Activated naive CD4-positive, alpha-beta T cell treated with anti-CD3 and anti-CD28 coated beads for 36 hours (primary cell): ENCODE data around the gene PRIM1. TPM values are rescaled to one million over a fixed set of nuclear protein-coding genes. Genes with fewer than 3 reads are reported as not detected.

Experiments used
- CTCF ChIA-PET: fragments of 350-600 bp; sonication (Branson Sonifier 250); formaldehyde crosslinking; loops from one replicate; lab custom pipeline; 2021; ENCODE audit warnings: antibody characterized with exemption; lab: Charles Lee
- DNase-seq: peaks from one replicate; pipeline ENCODE4 v3.0.0-alpha.2; 2020
- H3K27ac Mint-ChIP-seq: one replicate; pipeline ENCODE4 v1.8.0; 2021; ENCODE audit warnings: mild to moderate bottlenecking, mixed read lengths
- H3K27me3 Mint-ChIP-seq: one replicate; pipeline ENCODE4 v1.8.0; 2021; ENCODE audit warnings: low read depth, mixed read lengths
- H3K36me3 Mint-ChIP-seq: one replicate; pipeline ENCODE4 v1.8.0; 2021; ENCODE audit warnings: low read depth, mixed read lengths
- H3K4me1 Mint-ChIP-seq: one replicate; pipeline ENCODE4 v1.8.0; 2021; ENCODE audit warnings: low read depth, mixed read lengths
- H3K4me3 Mint-ChIP-seq: one replicate; pipeline ENCODE4 v1.8.0; 2021; ENCODE audit warnings: mild to moderate bottlenecking, moderate library complexity, mixed read lengths
- H3K9me3 Mint-ChIP-seq: one replicate; pipeline ENCODE4 v1.8.0; 2021; ENCODE audit warnings: mixed read lengths
- intact Hi-C: fragments of 100-400 bp; cut with micrococcal nuclease; formaldehyde crosslinking; loops from one replicate; pipeline ENCODE4 v1.15.1; 2023
- total RNA-seq, 2 experiments: library from RNA; stranded (reverse); gene quantifications; one replicate each; pipeline ENCODE4 v1.2.3, GENCODE V29; 2021

Gene PRIM1
- total RNA-seq, 2 experiments from 2014 or later: 74.9 to 75.0 TPM

DNA sequence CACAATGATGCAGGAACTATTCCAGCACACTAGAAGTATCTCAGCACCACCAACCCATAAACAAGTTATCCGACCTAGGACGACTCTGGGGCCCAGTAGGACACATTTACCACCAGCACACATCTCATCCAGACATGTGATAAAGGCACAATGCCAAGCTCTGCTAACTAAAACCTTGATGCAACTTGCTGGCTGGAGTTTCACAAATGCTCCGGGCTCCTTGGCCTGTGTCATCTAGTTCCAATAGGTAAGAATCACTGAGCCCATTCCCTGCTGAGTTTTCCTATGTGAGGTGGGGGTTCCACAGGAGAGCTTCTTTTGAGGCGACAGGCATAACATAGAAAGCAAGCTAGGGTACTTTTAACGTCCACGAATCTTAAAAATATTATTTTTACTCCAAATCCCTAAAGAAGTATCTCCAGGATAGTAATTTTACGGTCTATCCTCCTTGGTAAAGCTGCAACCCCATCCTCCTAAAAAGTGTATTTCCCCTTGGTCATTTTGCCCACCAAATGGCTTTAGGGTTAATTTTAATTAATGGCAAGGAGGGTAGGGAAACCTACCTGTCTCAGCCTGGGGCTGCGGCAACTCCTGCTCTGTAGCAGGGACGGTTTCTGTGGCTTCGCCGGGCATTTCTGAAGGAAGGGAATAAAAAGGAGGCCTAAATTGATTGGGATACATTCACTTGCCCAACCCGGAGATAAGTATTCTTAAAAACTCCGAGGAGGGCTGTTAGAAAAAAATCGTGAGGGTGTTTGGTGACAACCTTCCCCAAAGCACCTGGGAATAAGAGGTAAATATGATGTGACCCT, 28.0 kb downstream of the PRIM1 start:
- Mint-ChIP-seq H3K9me3 (no peaks in the 10 kb centered on the region), H3K4me1 (peaks cover 57% of the 10 kb centered on the region), H3K27ac (peak overlapping the region; percentile 99), H3K4me3 (peak overlapping the region; percentile 99), H3K36me3 (peaks cover 81% of the 10 kb centered on the region), H3K27me3 (no peaks in the 10 kb centered on the region)
- CTCF ChIA-PET: no interaction called here
- DNase-seq: peak; percentile 44
- intact Hi-C loops: loop anchor here (2.0 kb wide), 1 partner anchor 707 kb away; the partner anchor contains the start of gene R3HDM2

- Mint-ChIP-seq H3K27me3 (no peaks in the 10 kb centered on the region), H3K4me3 (peak overlapping the region; percentile 99), H3K36me3 (peaks cover 82% of the 10 kb centered on the region), H3K4me1 (peaks cover 62% of the 10 kb centered on the region), H3K9me3 (no peaks in the 10 kb centered on the region), H3K27ac (peak overlapping the region; percentile 99)
- no peak for DNase-seq
- CTCF ChIA-PET: interaction anchor here (0.6 to 1.7 kb wide), 2 partner anchors 37 to 87 kb away, joined by 4 to 5 read pairs; no protein-coding TSS in a partner anchor
- intact Hi-C loops: no loop called here
Measured at GRCh38 chr12:56723352-56723751, 28.8 kb downstream of the PRIM1 start.

DNA sequence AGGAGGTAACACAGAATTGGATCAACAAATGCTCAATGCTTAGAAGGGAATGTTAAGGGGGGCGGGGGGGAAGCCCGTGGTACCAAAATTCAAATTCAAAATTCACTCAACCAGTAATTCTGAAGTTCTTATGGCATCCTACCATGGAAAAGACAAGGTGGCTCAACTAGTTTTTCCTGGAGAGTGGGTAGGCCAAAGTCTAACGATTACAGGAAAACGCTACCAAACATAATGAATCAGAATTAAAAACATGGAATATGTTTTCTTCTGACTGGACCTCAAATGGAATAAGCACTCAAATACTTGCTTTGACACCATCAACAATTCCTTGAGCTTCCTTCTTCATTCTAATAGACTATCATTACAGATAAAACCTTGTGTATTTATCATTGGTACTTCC, 29.3 kb downstream of the PRIM1 start:
- H3K27ac Mint-ChIP-seq: peak overlapping the region; percentile 65
- DNase-seq: no peak
- H3K9me3 Mint-ChIP-seq: no peaks in the 10 kb centered on the region
- peak overlapping the region; percentile 99 for H3K4me3 Mint-ChIP-seq
- peaks cover 81% of the 10 kb centered on the region for H3K36me3 Mint-ChIP-seq
- intact Hi-C loops: no loop called here
- peaks cover 62% of the 10 kb centered on the region for H3K4me1 Mint-ChIP-seq
- CTCF ChIA-PET: interaction anchor here (0.6 to 1.7 kb wide), 2 partner anchors 37 to 86 kb away, joined by 4 to 5 read pairs; no protein-coding TSS in a partner anchor
- H3K27me3 Mint-ChIP-seq: no peaks in the 10 kb centered on the region

DNA sequence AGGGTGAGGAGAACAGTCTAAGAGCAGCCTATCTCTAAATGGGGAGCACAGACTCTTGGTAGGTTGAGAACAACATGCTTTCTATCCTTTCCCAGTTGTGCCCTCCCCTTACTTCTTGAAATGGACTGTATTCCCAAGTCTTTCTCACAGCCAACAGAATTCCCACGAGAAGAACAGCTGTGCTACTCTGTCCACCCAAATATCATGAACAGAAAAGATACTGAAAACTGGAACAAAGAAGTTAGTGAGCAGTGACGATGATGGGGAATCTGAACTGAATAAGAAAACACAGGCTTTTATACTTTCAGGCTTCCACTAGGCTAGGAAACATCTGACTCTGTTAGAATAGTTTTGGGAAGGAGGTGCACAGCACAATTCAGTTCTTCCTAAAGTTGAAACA, 30.4 kb downstream of the PRIM1 start:
- no peak for DNase-seq
- Mint-ChIP-seq H3K9me3 (no peaks in the 10 kb centered on the region), H3K4me1 (peaks cover 66% of the 10 kb centered on the region), H3K36me3 (peaks cover 79% of the 10 kb centered on the region), H3K4me3 (peak overlapping the region; percentile 99), H3K27me3 (no peaks in the 10 kb centered on the region), H3K27ac (peak overlapping the region; percentile 65)
- CTCF ChIA-PET: interaction anchor here (0.6 kb wide), 2 partner anchors 82 to 231 kb away, joined by 3 read pairs; no protein-coding TSS in a partner anchor
- intact Hi-C loops: no loop called here

DNA sequence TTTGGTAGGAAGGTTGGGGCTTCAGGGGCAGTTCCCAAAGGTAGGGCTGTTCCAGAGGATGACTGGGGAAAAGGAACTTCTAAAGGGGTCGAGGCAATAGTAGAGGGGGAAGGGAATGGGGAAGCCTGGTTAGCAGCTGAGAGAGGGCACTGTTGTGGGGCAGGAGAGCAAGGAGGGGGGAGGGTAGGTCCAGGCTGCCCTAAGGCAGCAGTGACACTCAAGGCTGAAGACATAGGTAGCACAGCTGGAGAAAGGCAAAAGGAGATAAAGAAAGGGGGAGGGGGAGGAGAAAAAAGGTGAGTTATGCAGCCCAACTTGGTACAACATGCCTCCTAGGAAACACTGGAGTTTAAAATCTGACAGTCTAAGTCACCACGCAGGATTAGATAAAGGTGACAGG, 30.9 kb downstream of the PRIM1 start:
- DNase-seq: no peak
- CTCF ChIA-PET: interaction anchor here (1.0 kb wide), 1 partner anchor 23 kb away, joined by 3 read pairs; no protein-coding TSS in a partner anchor
- no peaks in the 10 kb centered on the region for H3K27me3 Mint-ChIP-seq
- intact Hi-C loops: no loop called here
- H3K9me3 Mint-ChIP-seq: no peaks in the 10 kb centered on the region
- H3K4me3 Mint-ChIP-seq: peak overlapping the region; percentile 99
- peak overlapping the region; percentile 65 for H3K27ac Mint-ChIP-seq
- peaks cover 69% of the 10 kb centered on the region for H3K4me1 Mint-ChIP-seq
- peaks cover 80% of the 10 kb centered on the region for H3K36me3 Mint-ChIP-seq

DNA sequence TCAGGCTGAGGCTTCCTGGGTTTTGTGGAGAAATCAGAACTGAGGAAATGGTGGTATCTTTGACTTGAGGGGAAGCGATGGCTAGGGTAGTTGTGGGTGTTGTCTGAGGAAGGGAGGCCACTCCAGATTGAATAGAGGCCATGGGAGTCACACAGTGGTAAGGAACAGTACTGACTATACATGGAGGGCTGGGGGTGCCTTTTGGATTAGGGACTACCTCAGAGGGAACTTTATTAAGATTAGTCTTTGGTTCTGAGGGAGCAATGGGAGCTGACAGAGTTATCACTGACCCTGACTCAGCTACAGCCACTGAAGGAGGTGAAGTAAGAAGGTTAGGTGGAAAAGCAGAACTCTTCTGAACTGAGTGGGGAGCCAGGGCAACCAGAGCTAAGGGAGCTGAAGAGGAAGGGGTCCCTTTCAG, 31.4 kb downstream of the PRIM1 start:
- Mint-ChIP-seq H3K4me1 (peaks cover 71% of the 10 kb centered on the region), H3K27me3 (no peaks in the 10 kb centered on the region), H3K27ac (peak overlapping the region; percentile 65), H3K9me3 (no peaks in the 10 kb centered on the region), H3K36me3 (peaks cover 82% of the 10 kb centered on the region), H3K4me3 (peak overlapping the region; percentile 99)
- CTCF ChIA-PET: interaction anchor here (1.0 kb wide), 1 partner anchor 22 kb away, joined by 3 read pairs; no protein-coding TSS in a partner anchor
- DNase-seq: no peak
- intact Hi-C loops: no loop called here

GRCh38 chr12:56719056-56719455, 33.1 kb downstream of the PRIM1 start:
- Mint-ChIP-seq H3K9me3 (no peaks in the 10 kb centered on the region), H3K4me3 (peak overlapping the region; percentile 11), H3K27ac (peak overlapping the region; percentile 65), H3K27me3 (no peaks in the 10 kb centered on the region), H3K4me1 (peaks cover 73% of the 10 kb centered on the region), H3K36me3 (peaks cover 82% of the 10 kb centered on the region)
- no peak for DNase-seq
- intact Hi-C loops: no loop called here
- CTCF ChIA-PET: interaction anchor here (0.7 to 1.4 kb wide), 5 partner anchors 33 to 282 kb away, joined by 3 to 4 read pairs (median 3); no protein-coding TSS in a partner anchor

DNA sequence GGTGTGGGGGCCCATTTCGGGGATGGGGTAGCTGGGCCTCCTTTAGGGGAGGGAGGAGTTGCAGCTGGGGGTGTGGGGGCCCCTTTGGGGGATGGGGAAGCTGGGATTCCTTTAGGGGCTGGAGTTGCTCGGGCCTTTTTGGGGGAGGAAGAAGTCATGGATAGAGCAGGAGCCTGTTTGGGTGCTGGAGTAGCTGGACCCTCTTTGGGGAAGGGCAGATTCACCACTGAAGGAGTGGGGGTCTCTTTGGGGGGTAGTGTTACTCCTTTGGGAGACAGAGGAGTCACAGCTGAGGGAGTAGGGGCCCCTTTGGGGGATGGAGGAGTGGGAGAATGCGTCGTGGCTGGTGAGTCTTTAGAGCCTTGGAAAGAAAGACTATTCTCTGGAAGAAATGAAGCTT, 33.5 kb downstream of the PRIM1 start:
- peak overlapping the region; percentile 65 for H3K27ac Mint-ChIP-seq
- H3K9me3 Mint-ChIP-seq: no peaks in the 10 kb centered on the region
- H3K4me1 Mint-ChIP-seq: peaks cover 70% of the 10 kb centered on the region
- peaks cover 81% of the 10 kb centered on the region for H3K36me3 Mint-ChIP-seq
- no peak overlapping the region for H3K4me3 Mint-ChIP-seq
- DNase-seq: no peak
- H3K27me3 Mint-ChIP-seq: no peaks in the 10 kb centered on the region
- CTCF ChIA-PET: interaction anchor here (1.0 to 1.4 kb wide), 4 partner anchors 45 to 283 kb away, joined by 3 to 4 read pairs (median 3); no protein-coding TSS in a partner anchor
- intact Hi-C loops: no loop called here

DNA sequence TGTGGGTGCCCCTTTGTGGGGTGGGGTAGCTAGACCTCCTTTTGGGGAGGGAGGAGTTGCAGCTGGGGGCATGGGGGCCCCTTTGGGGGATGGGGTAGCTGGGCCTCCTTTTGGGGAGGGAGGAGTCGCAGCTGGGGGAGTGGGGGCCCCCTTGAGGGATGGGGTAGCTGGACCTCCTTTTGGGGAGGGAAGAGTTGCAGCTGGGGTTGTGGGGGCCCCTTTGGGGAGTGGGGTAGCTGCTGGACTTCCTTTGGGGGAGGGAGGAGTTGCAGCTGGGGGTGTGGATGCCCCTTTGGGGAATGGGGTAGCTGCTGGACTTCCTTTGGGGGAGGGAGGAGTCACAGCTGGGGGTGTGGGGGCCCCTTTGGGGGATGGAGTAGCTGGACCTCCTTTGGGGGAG, 34.0 kb downstream of the PRIM1 start:
- Mint-ChIP-seq H3K4me3 (no peak overlapping the region), H3K27me3 (no peaks in the 10 kb centered on the region), H3K9me3 (no peaks in the 10 kb centered on the region), H3K27ac (no peak overlapping the region), H3K36me3 (peaks cover 81% of the 10 kb centered on the region), H3K4me1 (peaks cover 67% of the 10 kb centered on the region)
- intact Hi-C loops: no loop called here
- CTCF ChIA-PET: interaction anchor here (1.1 to 1.4 kb wide), 3 partner anchors 45 to 283 kb away, joined by 3 to 4 read pairs (median 3); no protein-coding TSS in a partner anchor
- DNase-seq: no peak

GRCh38 chr12:56716933-56717880, 34.9 kb downstream of the PRIM1 start:
- intact Hi-C loops: no loop called here
- H3K27me3 Mint-ChIP-seq: no peaks in the 10 kb centered on the region
- H3K9me3 Mint-ChIP-seq: no peaks in the 10 kb centered on the region
- H3K4me1 Mint-ChIP-seq: peaks cover 59% of the 10 kb centered on the region
- H3K4me3 Mint-ChIP-seq: no peak overlapping the region
- CTCF ChIA-PET: interaction anchor here (0.6 to 1.1 kb wide), 4 partner anchors 9 to 97 kb away, joined by 3 to 4 read pairs (median 3); no protein-coding TSS in a partner anchor
- peak overlapping the region; percentile 65 for H3K27ac Mint-ChIP-seq
- H3K36me3 Mint-ChIP-seq: peaks cover 82% of the 10 kb centered on the region
- no peak for DNase-seq

- no peak for DNase-seq
- Mint-ChIP-seq H3K27ac (peak overlapping the region; percentile 38), H3K36me3 (peaks cover 79% of the 10 kb centered on the region), H3K4me1 (peaks cover 51% of the 10 kb centered on the region), H3K27me3 (no peaks in the 10 kb centered on the region), H3K4me3 (no peak overlapping the region), H3K9me3 (no peaks in the 10 kb centered on the region)
- intact Hi-C loops: no loop called here
- CTCF ChIA-PET: interaction anchor here (0.6 to 1.1 kb wide), 2 partner anchors 80 to 395 kb away, joined by 3 to 4 read pairs; partner anchors contain the start of gene STAT6
Measured at GRCh38 chr12:56716458-56716857, 35.7 kb downstream of the PRIM1 start.
